ENCODE data around the gene ASIC4.

The ASIC4 gene

DNA sequence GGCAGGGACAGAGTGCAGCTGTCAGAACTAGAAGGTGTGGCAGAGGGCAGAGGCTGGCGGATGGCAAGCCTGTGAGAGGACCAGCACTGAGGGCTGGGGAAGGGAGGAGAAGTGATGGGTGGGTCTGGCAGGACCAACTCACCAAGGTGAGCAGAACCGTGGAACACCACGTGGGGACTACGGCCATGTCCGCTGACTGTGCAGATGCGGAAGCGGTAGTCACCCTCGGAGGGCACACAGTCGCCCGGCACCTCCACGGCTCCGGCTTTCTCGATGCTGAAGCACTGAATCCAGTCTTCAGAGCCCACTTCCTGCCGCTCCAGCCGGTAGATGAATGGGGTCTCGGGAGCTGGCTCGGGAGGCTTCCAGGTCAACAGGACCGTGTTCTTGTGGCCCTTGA lies 52.8 kb downstream of the ASIC4 start:
- in situ Hi-C loops (cut with MboI; ENCODE audit: low pct_unique_long_range_greater_than_20kb, low sequenced_read_pairs, unreplicated experiment), result no loop called here
- TF ChIP-seq, protein P1, sequence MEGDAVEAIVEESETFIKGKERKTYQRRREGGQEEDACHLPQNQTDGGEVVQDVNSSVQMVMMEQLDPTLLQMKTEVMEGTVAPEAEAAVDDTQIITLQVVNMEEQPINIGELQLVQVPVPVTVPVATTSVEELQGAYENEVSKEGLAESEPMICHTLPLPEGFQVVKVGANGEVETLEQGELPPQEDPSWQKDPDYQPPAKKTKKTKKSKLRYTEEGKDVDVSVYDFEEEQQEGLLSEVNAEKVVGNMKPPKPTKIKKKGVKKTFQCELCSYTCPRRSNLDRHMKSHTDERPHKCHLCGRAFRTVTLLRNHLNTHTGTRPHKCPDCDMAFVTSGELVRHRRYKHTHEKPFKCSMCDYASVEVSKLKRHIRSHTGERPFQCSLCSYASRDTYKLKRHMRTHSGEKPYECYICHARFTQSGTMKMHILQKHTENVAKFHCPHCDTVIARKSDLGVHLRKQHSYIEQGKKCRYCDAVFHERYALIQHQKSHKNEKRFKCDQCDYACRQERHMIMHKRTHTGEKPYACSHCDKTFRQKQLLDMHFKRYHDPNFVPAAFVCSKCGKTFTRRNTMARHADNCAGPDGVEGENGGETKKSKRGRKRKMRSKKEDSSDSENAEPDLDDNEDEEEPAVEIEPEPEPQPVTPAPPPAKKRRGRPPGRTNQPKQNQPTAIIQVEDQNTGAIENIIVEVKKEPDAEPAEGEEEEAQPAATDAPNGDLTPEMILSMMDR (IDR thresholded peaks at IDR 0.05; ENCODE audit: extremely low read depth, insufficient read depth, missing control alignments), result no peak
- DNase-seq (ENCODE audit: low spot score), result no peak

DNA sequence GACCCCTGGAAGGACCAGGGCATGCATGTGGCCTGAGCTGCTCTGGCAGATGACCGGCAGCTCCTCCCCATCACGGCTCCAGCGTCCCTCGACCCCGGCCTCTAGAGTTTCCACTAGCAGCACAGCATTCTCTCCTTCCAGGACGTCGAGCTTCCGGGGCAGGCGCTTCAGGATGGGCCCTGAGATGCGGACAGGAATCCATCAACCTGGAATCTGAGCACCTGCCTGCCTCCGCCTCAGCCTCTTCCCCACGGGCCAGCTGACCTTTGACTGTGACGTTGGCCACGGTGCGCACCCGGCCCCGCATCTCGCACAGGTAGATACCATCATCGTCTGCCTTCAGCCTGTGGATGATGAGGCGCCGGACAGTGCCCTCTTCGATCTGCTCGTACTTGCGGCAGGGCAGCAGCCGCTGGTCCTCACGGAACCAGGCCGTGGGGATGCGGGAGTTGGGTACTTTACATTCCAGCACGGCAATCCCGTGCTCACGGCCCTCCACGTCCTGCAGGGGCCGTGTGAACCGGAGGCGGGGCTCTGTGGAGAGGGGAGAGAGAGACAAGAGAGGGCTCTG lies 53.6 kb downstream of the ASIC4 start:
- in situ Hi-C loops (cut with MboI; ENCODE audit: low pct_unique_long_range_greater_than_20kb, low sequenced_read_pairs, unreplicated experiment), result no loop called here

DNA sequence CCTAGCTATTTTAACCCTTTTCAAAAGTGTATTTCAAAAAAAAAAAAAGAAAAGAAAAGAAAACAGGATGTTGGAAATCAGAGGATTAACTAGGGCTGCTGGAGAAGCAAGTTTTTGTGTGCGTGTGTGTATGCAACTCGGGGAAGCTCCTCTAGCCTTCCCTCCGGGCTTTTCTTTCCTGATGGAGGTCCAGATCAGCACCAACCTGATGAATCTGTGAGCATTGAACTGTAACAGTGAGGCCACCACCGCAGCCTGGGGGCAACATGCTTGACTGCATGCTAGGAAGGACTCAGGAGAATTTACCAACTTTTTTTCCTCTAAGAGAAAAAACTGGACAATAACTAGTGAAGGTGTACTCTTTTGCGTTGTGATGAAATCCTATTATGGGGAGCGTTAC lies 54.8 kb downstream of the ASIC4 start:
- no peak for DNase-seq (ENCODE audit: low spot score)
- in situ Hi-C loops (cut with MboI; ENCODE audit: low pct_unique_long_range_greater_than_20kb, low sequenced_read_pairs, unreplicated experiment), result no loop called here
- TF ChIP-seq, protein P1 (IDR thresholded peaks at IDR 0.05; ENCODE audit: extremely low read depth, insufficient read depth, missing control alignments), result no peak

More for the DNA sequence above, 53.6 kb downstream of the ASIC4 start:
- no peak for DNase-seq (ENCODE audit: low spot score)
- TF ChIP-seq, protein P1 (IDR thresholded peaks at IDR 0.05; ENCODE audit: extremely low read depth, insufficient read depth, missing control alignments), result no peak

DNA sequence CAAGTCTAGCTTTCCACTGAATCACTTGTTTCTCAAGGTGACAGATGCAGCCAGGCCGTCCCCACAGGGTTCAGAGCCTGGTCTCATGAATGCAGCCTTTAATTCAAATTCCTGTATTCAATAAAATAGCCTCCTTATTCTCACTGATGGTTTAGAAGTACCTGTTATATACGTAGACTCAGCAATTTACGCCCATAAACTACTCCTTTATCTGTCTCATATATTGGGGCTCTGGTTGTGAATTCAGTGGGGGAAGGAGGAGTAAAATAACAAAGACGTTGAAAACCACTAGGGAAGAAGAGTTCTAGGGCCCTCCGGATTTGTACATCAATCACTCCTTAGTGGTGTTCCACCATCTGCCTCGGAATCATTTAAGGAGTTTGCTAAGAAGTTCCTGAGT lies 55.4 kb downstream of the ASIC4 start:
- TF ChIP-seq, protein P1 (IDR thresholded peaks at IDR 0.05; ENCODE audit: extremely low read depth, insufficient read depth, missing control alignments), result no peak
- no peak for DNase-seq (ENCODE audit: low spot score)
- in situ Hi-C loops (cut with MboI; ENCODE audit: low pct_unique_long_range_greater_than_20kb, low sequenced_read_pairs, unreplicated experiment), result no loop called here

DNA sequence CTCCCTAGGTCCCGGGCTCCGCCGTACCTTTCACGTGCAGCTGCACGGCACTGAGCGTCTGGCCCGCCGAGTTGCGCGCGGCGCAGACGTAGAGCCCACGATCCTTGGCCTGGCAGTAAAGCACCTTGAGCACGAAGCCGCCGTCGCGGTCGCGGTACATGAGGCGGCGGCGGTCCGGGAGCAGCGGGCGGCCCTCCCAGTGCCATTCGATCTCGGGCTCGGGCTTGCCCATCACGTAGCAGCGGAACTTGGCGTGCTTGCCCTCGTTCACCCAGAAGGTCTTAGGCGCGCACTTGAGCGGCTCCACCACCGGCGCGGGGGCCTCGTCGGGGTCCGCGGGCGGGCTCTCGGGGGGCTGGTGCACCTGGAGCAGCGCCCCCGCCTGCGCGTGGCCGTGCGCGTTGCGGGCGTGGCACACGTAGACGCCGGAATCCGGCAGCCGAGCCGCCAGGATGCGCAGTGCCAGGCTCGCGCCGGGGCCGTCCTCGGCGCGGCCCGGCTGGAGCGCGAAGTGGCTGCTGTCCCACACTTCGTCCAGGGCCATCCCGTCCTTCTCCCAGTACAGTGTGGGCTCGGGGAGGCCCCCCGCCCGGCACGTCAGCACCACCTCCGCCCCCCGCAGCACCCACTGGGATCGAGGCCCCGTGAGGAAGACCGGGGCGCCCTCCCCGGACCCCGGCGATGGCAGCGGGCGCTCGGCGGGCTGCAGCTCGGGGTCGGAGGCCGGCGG lies 56.1 kb downstream of the ASIC4 start:
- TF ChIP-seq, protein P1 (IDR thresholded peaks at IDR 0.05; ENCODE audit: extremely low read depth, insufficient read depth, missing control alignments), result no peak
- no peak for DNase-seq (ENCODE audit: low spot score)
- in situ Hi-C loops (cut with MboI; ENCODE audit: low pct_unique_long_range_greater_than_20kb, low sequenced_read_pairs, unreplicated experiment), result no loop called here

DNA sequence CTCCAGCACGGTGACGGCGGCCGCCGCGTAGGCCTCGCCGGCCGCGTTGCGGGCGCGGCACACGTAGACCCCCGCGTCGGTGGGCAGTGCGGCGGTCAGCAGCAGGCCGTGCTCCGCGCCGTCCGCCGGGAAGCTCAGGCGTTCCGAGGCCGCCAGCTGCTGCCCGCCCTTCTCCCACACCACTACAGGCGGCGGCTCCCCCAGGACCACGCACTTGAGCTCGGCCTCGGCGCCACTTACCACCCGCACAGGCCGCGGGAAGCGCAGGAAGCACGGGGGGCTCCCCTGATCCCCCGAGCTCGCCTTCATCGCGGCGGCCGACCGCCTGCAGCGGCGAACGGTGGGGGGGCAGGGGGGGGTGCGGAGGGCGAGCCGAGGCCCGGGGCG lies 56.6 kb downstream of the ASIC4 start:
- in situ Hi-C loops (cut with MboI; ENCODE audit: low pct_unique_long_range_greater_than_20kb, low sequenced_read_pairs, unreplicated experiment), result no loop called here
- TF ChIP-seq, protein P1 (IDR thresholded peaks at IDR 0.05; ENCODE audit: extremely low read depth, insufficient read depth, missing control alignments), result no peak
- DNase-seq (ENCODE audit: low spot score), result peak; percentile 47
